GM12864 (cell line): ENCODE measurements around the gene CTDSP1.
A peak's percentile ranks its signal among the peaks of the same experiment; 100 is the strongest.

Experiments used
- DNase-seq: peaks from one replicate; pipeline ENCODE4 v3.0.0-alpha.2; 2011; ENCODE audit warnings: low read depth
- H3K4me3 ChIP-seq: 2 replicates; pipeline ENCODE4 v1.5.1; 2011; ENCODE audit warnings: mild to moderate bottlenecking, low read depth, low read length, control low read depth
- TF ChIP-seq, protein P1 (sequence below): IDR thresholded peaks from 2 replicates; pipeline ENCODE4 v1.5.1; 2011; ENCODE audit warnings: low read depth, mild to moderate bottlenecking, moderate library complexity, low read length, control low read depth, inconsistent platforms; ENCODE audit errors: missing control alignments

CTDSP1 gene

GRCh38 chr2:218395456-218395825 lies 4.2 kb upstream of the CTDSP1 start:
- peak overlapping the region; percentile 35 for H3K4me3 ChIP-seq
- TF ChIP-seq, protein P1, sequence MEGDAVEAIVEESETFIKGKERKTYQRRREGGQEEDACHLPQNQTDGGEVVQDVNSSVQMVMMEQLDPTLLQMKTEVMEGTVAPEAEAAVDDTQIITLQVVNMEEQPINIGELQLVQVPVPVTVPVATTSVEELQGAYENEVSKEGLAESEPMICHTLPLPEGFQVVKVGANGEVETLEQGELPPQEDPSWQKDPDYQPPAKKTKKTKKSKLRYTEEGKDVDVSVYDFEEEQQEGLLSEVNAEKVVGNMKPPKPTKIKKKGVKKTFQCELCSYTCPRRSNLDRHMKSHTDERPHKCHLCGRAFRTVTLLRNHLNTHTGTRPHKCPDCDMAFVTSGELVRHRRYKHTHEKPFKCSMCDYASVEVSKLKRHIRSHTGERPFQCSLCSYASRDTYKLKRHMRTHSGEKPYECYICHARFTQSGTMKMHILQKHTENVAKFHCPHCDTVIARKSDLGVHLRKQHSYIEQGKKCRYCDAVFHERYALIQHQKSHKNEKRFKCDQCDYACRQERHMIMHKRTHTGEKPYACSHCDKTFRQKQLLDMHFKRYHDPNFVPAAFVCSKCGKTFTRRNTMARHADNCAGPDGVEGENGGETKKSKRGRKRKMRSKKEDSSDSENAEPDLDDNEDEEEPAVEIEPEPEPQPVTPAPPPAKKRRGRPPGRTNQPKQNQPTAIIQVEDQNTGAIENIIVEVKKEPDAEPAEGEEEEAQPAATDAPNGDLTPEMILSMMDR = no peak
- no peak for DNase-seq

- DNase-seq = peak; percentile 95
- TF ChIP-seq, protein P1 = peak; percentile 77
- H3K4me3 ChIP-seq = peak overlapping the region; percentile 83
Observed at GRCh38 chr2:218395826-218396687, 3.6 kb upstream of the CTDSP1 start.

GRCh38 chr2:218396688-218397462 lies 2.8 kb upstream of the CTDSP1 start:
- H3K4me3 ChIP-seq = peak overlapping the region; percentile 83
- TF ChIP-seq, protein P1 = no peak
- no peak for DNase-seq

DNA sequence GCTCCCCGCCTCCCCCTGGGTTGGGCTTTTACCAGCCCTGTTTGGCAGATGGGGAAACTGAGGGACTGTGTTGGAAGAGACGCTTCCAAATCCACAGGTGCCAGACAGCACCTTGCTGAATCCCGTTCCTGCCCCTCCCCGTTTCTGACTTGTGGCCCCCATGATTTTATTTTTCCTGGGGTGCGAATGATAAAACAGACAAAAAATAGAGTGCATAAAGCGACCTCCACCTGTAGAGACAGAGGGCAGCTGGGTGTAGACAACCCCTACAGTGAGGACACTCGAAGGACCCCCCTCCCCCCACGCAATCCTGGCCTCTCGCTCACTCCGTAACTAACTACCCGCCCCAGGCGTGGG lies 2.2 kb upstream of the CTDSP1 start:
- peak overlapping the region; percentile 83 for H3K4me3 ChIP-seq
- DNase-seq = no peak
- TF ChIP-seq, protein P1 = no peak

DNA sequence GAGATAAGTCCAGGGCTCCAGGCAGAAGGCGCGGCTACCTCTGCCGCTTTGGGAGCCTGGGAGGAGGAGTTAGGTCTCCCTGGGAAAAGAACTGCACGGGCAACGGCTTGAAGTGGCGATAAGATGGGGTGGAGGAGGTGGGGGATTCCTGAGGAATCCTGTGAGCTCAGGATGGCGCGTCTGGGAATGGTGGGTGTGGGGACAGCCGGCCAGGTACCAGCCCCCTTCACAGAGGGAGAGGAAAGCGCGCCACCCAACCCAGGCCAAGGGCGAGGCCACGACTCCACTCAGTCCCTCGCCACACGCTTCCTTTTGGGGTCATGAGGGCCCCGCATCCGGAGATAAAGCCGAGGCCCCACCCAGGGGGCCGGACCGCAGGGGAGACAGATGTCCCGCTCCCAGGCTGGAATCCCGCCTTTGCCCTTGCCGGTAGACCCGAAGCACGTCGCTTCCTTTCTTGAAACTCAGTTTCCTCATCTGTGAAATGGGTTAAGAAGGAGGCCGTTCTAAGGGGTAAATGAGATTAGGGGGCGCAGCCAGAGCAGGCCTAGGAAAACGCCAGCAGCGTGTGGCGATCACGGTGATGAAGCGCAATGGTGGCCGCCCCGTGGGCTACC lies 1.7 kb upstream of the CTDSP1 start:
- TF ChIP-seq, protein P1 = peak; percentile 1
- no peak for DNase-seq
- H3K4me3 ChIP-seq = peak overlapping the region; percentile 83

DNA sequence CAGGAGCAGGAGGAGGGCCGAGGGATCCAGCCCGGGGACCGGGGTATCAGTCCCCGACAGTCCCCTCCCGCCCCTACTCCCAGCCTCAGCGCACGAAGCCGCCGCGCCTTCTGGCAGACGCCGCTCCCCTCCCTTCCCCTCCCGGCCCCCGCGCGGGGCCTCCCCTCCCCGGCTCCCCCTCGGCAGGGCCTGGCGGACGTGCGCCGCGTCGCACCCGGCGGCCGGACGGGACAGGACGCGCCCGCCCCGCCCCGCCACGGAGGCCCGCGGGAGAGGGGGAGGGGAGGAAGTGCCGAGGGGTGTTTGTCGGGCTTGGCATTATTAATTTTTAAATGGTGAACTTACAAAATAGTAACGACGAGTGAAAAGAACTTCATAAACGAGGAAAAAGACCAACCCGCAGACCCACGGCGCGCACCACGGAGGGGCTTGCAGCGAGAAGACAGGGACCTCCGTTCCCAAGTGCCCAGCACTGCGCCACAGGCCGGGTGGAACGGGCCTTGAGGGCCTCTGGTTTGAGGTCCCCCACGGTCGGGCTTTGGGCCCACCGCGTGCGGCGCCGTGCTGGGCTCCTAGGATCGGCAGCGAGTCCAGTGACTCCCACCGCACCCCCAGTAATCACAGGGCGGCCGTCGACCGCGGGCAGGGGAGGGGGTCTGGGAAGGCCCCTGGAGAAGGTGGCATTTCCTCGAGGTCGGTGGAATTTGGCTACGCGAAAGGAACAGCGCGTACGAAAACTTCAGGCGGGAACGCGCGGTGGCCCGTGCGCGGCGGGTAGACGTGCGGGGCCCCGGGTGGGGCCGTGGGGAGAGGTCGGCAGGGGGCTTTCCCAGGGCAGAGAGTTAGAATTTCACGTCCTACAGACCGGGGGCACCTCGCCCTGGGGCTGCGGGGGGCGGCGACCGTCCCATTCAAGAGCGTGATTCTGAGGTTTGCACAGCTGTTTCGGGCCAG lies 954 bp upstream of the CTDSP1 start:
- DNase-seq = no peak
- H3K4me3 ChIP-seq = peak overlapping the region; percentile 83
- TF ChIP-seq, protein P1 = no peak
